Peyer's patch (tissue), 4 donors: ENCODE measurements around the gene PCDHGA12.

ENCODE experiments used
- CTCF ChIP-seq, 6 experiments: fragments of 450-650 bp in 4 of 6; fragments of 200-600 bp in 2 of 6; sonication (generic) in 1 of 6; IDR thresholded peaks; one replicate each; pipeline ENCODE4 v1.5.1; 2017 to 2019; ENCODE audit warnings: antibody characterized with exemption in 6 of 6, mild to moderate bottlenecking in 3 of 6, moderate library complexity in 1 of 6
- POLR2A ChIP-seq, 2 donors: fragments of 450-650 bp; IDR thresholded peaks; one replicate each; pipeline ENCODE4 v1.5.1; 2017; ENCODE audit warnings: antibody characterized with exemption in 2 of 2, mild to moderate bottlenecking in 2 of 2, moderate library complexity in 2 of 2

- TF ChIP-seq CTCF (IDR thresholded peaks at IDR 0.05) (no peak), POLR2A (IDR thresholded peaks at IDR 0.05) (no peak)
These were observed 30.6 kb upstream of the PCDHGA12 start for GRCh38 chr5:141399555-141400258.
